H9 (cell line): Measurements from ENCODE around the gene ESRRA. TPM values are rescaled to one million over a fixed set of nuclear protein-coding genes. Genes with fewer than 3 reads are reported as not detected.

Experiments
- DNase-seq: peaks from one replicate; pipeline ENCODE4 v3.0.0-alpha.2; 2017
- H2AFZ ChIP-seq: one replicate; pipeline ENCODE4 v1.6.1; 2013; ENCODE audit warnings: mild to moderate bottlenecking, low read length, control low read depth, moderate library complexity
- H2AK5ac ChIP-seq: 2 replicates; pipeline ENCODE4 v1.6.1; 2013; ENCODE audit warnings: low read length, control low read depth, mixed read lengths; ENCODE audit not compliant: insufficient read length
- H2BK120ac ChIP-seq: one replicate; pipeline ENCODE4 v1.6.1; 2013; ENCODE audit warnings: low read depth, mild to moderate bottlenecking, low read length, control low read depth, inconsistent platforms; ENCODE audit not compliant: poor library complexity, severe bottlenecking
- H2BK12ac ChIP-seq: 2 replicates; pipeline ENCODE4 v1.6.1; 2013; ENCODE audit warnings: low read length, control low read depth, mixed read lengths, low read depth; ENCODE audit not compliant: insufficient read length
- H2BK15ac ChIP-seq: 2 replicates; pipeline ENCODE4 v1.6.1; 2013; ENCODE audit warnings: low read depth, low read length, control low read depth
- H2BK20ac ChIP-seq: one replicate; pipeline ENCODE4 v1.6.1; 2013; ENCODE audit warnings: low read depth, mild to moderate bottlenecking, low read length, control low read depth, inconsistent platforms; ENCODE audit not compliant: poor library complexity, severe bottlenecking
- H2BK5ac ChIP-seq: 2 replicates; pipeline ENCODE4 v1.6.1; 2013; ENCODE audit warnings: low read length, control low read depth, mixed read lengths; ENCODE audit not compliant: insufficient read length
- H3K14ac ChIP-seq: 2 replicates; pipeline ENCODE4 v1.6.1; 2013; ENCODE audit warnings: low read length, control low read depth; ENCODE audit not compliant: insufficient read depth
- H3K18ac ChIP-seq: 2 replicates; pipeline ENCODE4 v1.6.1; 2013; ENCODE audit warnings: low read depth, mild to moderate bottlenecking, mixed read lengths, low read length, control low read depth; ENCODE audit not compliant: insufficient read length
- H3K23ac ChIP-seq: 2 replicates; pipeline ENCODE4 v1.6.1; 2013; ENCODE audit warnings: low read length, control low read depth, mixed read lengths, low read depth; ENCODE audit not compliant: insufficient read length
- H3K23me2 ChIP-seq: 2 replicates; pipeline ENCODE4 v1.6.1; 2013; ENCODE audit warnings: low read depth, mild to moderate bottlenecking, mixed read lengths, low read length, control low read depth; ENCODE audit not compliant: insufficient read length, poor library complexity, severe bottlenecking
- H3K27ac ChIP-seq: 2 replicates; pipeline ENCODE4 v1.5.1; 2013; ENCODE audit warnings: low read length, control low read depth, mixed read lengths, low read depth; ENCODE audit not compliant: insufficient read length
- H3K27me3 ChIP-seq: 2 replicates; pipeline ENCODE4 v1.6.1; 2013; ENCODE audit warnings: low read length, control low read depth, inconsistent platforms; ENCODE audit not compliant: insufficient read depth
- H3K4ac ChIP-seq: 2 replicates; pipeline ENCODE4 v1.6.1; 2013; ENCODE audit warnings: low read depth, mild to moderate bottlenecking, control low read depth, inconsistent platforms, low read length, moderate library complexity
- H3K4me1 ChIP-seq: 2 replicates; pipeline ENCODE4 v1.6.1; 2013; ENCODE audit warnings: low read length, control low read depth, inconsistent platforms; ENCODE audit not compliant: insufficient read depth
- H3K4me2 ChIP-seq: 2 replicates; pipeline ENCODE4 v1.6.1; 2013; ENCODE audit warnings: low read length, control low read depth, mixed read lengths; ENCODE audit not compliant: insufficient read length, insufficient read depth
- H3K56ac ChIP-seq: 2 replicates; pipeline ENCODE4 v1.6.1; 2013; ENCODE audit warnings: low read depth, mild to moderate bottlenecking, mixed read lengths, low read length, control low read depth; ENCODE audit not compliant: insufficient read length
- H3K79me1 ChIP-seq: 2 replicates; pipeline ENCODE4 v1.6.1; 2013; ENCODE audit warnings: low read depth, mild to moderate bottlenecking, moderate library complexity, low read length, control low read depth, inconsistent platforms; ENCODE audit not compliant: insufficient read depth, poor library complexity, severe bottlenecking
- H3K79me2 ChIP-seq: 2 replicates; pipeline ENCODE4 v1.6.1; 2013; ENCODE audit warnings: low read length, control low read depth, inconsistent platforms; ENCODE audit not compliant: insufficient read depth
- H3K9ac ChIP-seq: 2 replicates; pipeline ENCODE4 v1.6.1; 2013; ENCODE audit warnings: low read length, control low read depth, mixed read lengths; ENCODE audit not compliant: insufficient read length; ENCODE audit errors: extremely low read depth
- H3K9me3 ChIP-seq: one replicate; pipeline ENCODE4 v1.6.1; 2013; ENCODE audit warnings: low read depth, low read length, inconsistent platforms; ENCODE audit not compliant: control insufficient read depth
- H3T11ph ChIP-seq: one replicate; pipeline ENCODE4 v1.6.1; 2013; ENCODE audit warnings: mild to moderate bottlenecking, low read length, control low read depth, inconsistent platforms
- H4K20me1 ChIP-seq: one replicate; pipeline ENCODE4 v1.6.1; 2013; ENCODE audit not compliant: control insufficient read depth, insufficient read length, insufficient read depth
- H4K5ac ChIP-seq: 2 replicates; pipeline ENCODE4 v1.6.1; 2013; ENCODE audit warnings: low read depth, mild to moderate bottlenecking, mixed read lengths, low read length, control low read depth; ENCODE audit not compliant: insufficient read length
- H4K8ac ChIP-seq: replicated peaks from 2 replicates; pipeline ENCODE4 v1.6.1; 2013; ENCODE audit warnings: low read length, control low read depth, mixed read lengths, low read depth; ENCODE audit not compliant: insufficient read length
- H4K91ac ChIP-seq: 2 replicates; pipeline ENCODE4 v1.6.1; 2013; ENCODE audit warnings: low read depth, mild to moderate bottlenecking, moderate library complexity, mixed read lengths, low read length, control low read depth; ENCODE audit not compliant: insufficient read length
- H3K27ac Mint-ChIP-seq, 3 experiments: 2 replicates in 2 of 3; 3 replicates in 1 of 3; pipeline ENCODE4 v1.8.0; 2020 to 2021; ENCODE audit warnings: mixed read lengths in 3 of 3, mild to moderate bottlenecking in 1 of 3, moderate library complexity in 1 of 3
- H3K27me3 Mint-ChIP-seq: 2 replicates; pipeline ENCODE4 v1.8.0; 2021; ENCODE audit warnings: low read depth, mild to moderate bottlenecking, moderate library complexity, mixed read lengths
- H3K36me3 Mint-ChIP-seq, 3 experiments: 2 replicates in 2 of 3; 3 replicates in 1 of 3; pipeline ENCODE4 v1.8.0; 2020 to 2021; ENCODE audit warnings: low read depth in 3 of 3, mixed read lengths in 3 of 3; ENCODE audit not compliant: insufficient read depth in 1 of 3
- H3K4me1 Mint-ChIP-seq, 2 experiments: 2 replicates each; pipeline ENCODE4 v1.8.0; 2020; ENCODE audit warnings: mixed read lengths in 2 of 2
- H3K4me3 Mint-ChIP-seq, 2 experiments: 2 replicates in 1 of 2; 3 replicates in 1 of 2; pipeline ENCODE4 v1.8.0; 2020 to 2021; ENCODE audit warnings: mild to moderate bottlenecking in 2 of 2, mixed read lengths in 2 of 2, moderate library complexity in 1 of 2
- H3K9me3 Mint-ChIP-seq, 2 experiments: 2 replicates in 1 of 2; 3 replicates in 1 of 2; pipeline ENCODE4 v1.8.0; 2020; ENCODE audit warnings: mild to moderate bottlenecking in 2 of 2, mixed read lengths in 2 of 2, moderate library complexity in 1 of 2
- CTCF ChIP-seq: fragments of 200-600 bp; sonication (generic); conservative IDR thresholded peaks from 3 replicates; pipeline ENCODE4 v1.8.0; 2021; ENCODE audit warnings: antibody characterized with exemption, mild to moderate bottlenecking
- WGBS: extraction: QIAGEN DNeasy Blood & Tissue Kit; methylation state at CpG from one replicate; pipeline ENCODE4 v1.1.7; 2013; ENCODE audit warnings: missing lambda C conversion rate, low lambda C conversion rate, mixed read lengths; ENCODE audit not compliant: insufficient read length; ENCODE audit errors: extremely low coverage; 5-methylcytosine and 5-hydroxymethylcytosine counted together
- total RNA-seq: library from RNA; stranded (reverse); gene quantifications from 2 replicates; pipeline ENCODE4 v1.2.1, GENCODE V29; 2021

ESRRA gene
- total RNA-seq, 1 experiment from 2014 or later: 42.3 TPM

- H3K4me2 ChIP-seq: peak overlapping the region; percentile 11
- no peak overlapping the region for H4K91ac ChIP-seq
- WGBS: no CpG with 5 or more reads among the region's 60 CpGs
- no peaks in the 10 kb centered on the region for H4K20me1 ChIP-seq
- no peak overlapping the region for H2BK12ac ChIP-seq
- no peak overlapping the region for H2AFZ ChIP-seq
- peaks cover 62% of the 10 kb centered on the region for H3K27me3 ChIP-seq
- H3K36me3 Mint-ChIP-seq: peaks cover 0 to 2% (median 0%) of the 10 kb centered on the region in 3 experiments; a peak in 2 of 7 replicates
- H3K4me3 Mint-ChIP-seq: peak overlapping the region; percentile 46 to 82; a peak in 4 of 5 replicates
- no peak overlapping the region for H3K4ac ChIP-seq
- peaks cover 0 to 3% of the 10 kb centered on the region in 2 experiments; a peak in 2 of 5 replicates for H3K9me3 Mint-ChIP-seq
- no peak overlapping the region for H3K9ac ChIP-seq
- H2BK20ac ChIP-seq: no peak overlapping the region
- H2BK120ac ChIP-seq: no peak overlapping the region
- H4K8ac ChIP-seq: no peak overlapping the region
- no peaks in the 10 kb centered on the region for H3K4me1 ChIP-seq
- H3K23ac ChIP-seq: no peak overlapping the region
- H3K79me1 ChIP-seq: no peaks in the 10 kb centered on the region
- H3K79me2 ChIP-seq: no peaks in the 10 kb centered on the region
- no peak overlapping the region for H3K27ac Mint-ChIP-seq
- no peaks in the 10 kb centered on the region for H3K9me3 ChIP-seq
- no peak for DNase-seq
- no peak overlapping the region for H3K14ac ChIP-seq
- no peak overlapping the region for H2AK5ac ChIP-seq
- no peak overlapping the region for H4K5ac ChIP-seq
- peaks cover 93% of the 10 kb centered on the region for H3K27me3 Mint-ChIP-seq
- no peak overlapping the region for H3K18ac ChIP-seq
- peaks cover 13% of the 10 kb centered on the region for H3K23me2 ChIP-seq
- TF ChIP-seq CTCF: no peak
- no peak overlapping the region for H2BK15ac ChIP-seq
- H3K4me1 Mint-ChIP-seq: peaks cover 11 to 28% of the 10 kb centered on the region in 2 experiments; a peak in 3 of 4 replicates
- no peak overlapping the region for H3K27ac ChIP-seq
- H3T11ph ChIP-seq: no peak overlapping the region
- no peak overlapping the region for H3K56ac ChIP-seq
- H2BK5ac ChIP-seq: no peak overlapping the region
These were observed 6.1 kb upstream of the ESRRA start for GRCh38 chr11:64298966-64299846.
